B cell (primary cell): Measurements from ENCODE around the gene ATP1A4. TPM values are rescaled to one million over a fixed set of nuclear protein-coding genes. Genes with fewer than 3 reads are reported as not detected.

Experiments used
- ATAC-seq: fragments of 200-7000 bp; cut with Tn5 transposase; one replicate; pipeline ENCODE4 v1.10.0; 2021; ENCODE audit warnings: low read depth, mild to moderate bottlenecking, moderate number of reproducible peaks, moderate library complexity
- CTCF ChIA-PET: fragments of 350-600 bp; sonication (Branson Sonifier 250); formaldehyde crosslinking; loops from one replicate; lab custom pipeline; 2021; ENCODE audit warnings: antibody characterized with exemption, inconsistent platforms; lab: Charles Lee
- POLR2A ChIA-PET: fragments of 350-600 bp; sonication (Branson Sonifier 250); formaldehyde crosslinking; loops from one replicate; lab custom pipeline; 2021; ENCODE audit warnings: antibody characterized with exemption; lab: Charles Lee
- DNase-seq: peaks from one replicate; pipeline ENCODE4 v3.0.0; 2013
- H2AFZ ChIP-seq: 2 replicates; pipeline ENCODE4 v1.6.1; 2012; ENCODE audit warnings: mild to moderate bottlenecking, low read depth, low read length; ENCODE audit not compliant: insufficient read depth, poor library complexity, severe bottlenecking
- H3K27ac ChIP-seq, 2 donors: 1 replicate in 1 of 2; 2 replicates in 1 of 2; pipeline ENCODE4 v1.5.1; 2012 to 2013; ENCODE audit warnings: low read length in 2 of 2, mild to moderate bottlenecking in 2 of 2, moderate library complexity in 1 of 2
- H3K27me3 ChIP-seq, 4 experiments: fragments of 200-600 bp in 1 of 4; sonication (generic) in 1 of 4; replicated peaks in 1 of 4; 1 replicate in 2 of 4; 2 replicates in 2 of 4; pipeline versions ENCODE4 v1.6.1 to v1.7.0; 2013 to 2016; ENCODE audit warnings: low read length in 3 of 4, mild to moderate bottlenecking in 2 of 4, mixed read lengths in 1 of 4, moderate library complexity in 1 of 4; ENCODE audit not compliant: insufficient read depth in 4 of 4, control insufficient read depth in 3 of 4; ENCODE audit errors: control extremely low read depth in 1 of 4
- H3K36me3 ChIP-seq, 2 experiments: replicated peaks in 1 of 2; 1 replicate in 1 of 2; 2 replicates in 1 of 2; pipeline versions ENCODE4 v1.6.1 to v1.7.1; 2013; ENCODE audit warnings: low read length in 1 of 2; ENCODE audit not compliant: insufficient read depth in 2 of 2, control insufficient read depth in 1 of 2; ENCODE audit errors: control extremely low read depth in 1 of 2, extremely low read depth in 1 of 2
- H3K4me1 ChIP-seq, 2 donors: fragments of 200-600 bp in 1 of 2; sonication (generic) in 1 of 2; 1 replicate in 1 of 2; 2 replicates in 1 of 2; pipeline versions ENCODE4 v1.5.1 to v1.6.1; 2013 to 2017; ENCODE audit warnings: low read length in 2 of 2; ENCODE audit not compliant: control insufficient read depth in 2 of 2, insufficient read depth in 2 of 2
- H3K4me2 ChIP-seq: replicated peaks from 2 replicates; pipeline ENCODE3; 2012; ENCODE audit warnings: mild to moderate bottlenecking, low read depth, low read length; ENCODE audit not compliant: poor library complexity, severe bottlenecking
- H3K4me3 ChIP-seq, 5 experiments: fragments of 200-600 bp in 1 of 5; sonication (generic) in 1 of 5; 1 replicate in 3 of 5; 2 replicates in 2 of 5; pipeline versions ENCODE4 v1.5.1 to v1.7.0; 2011 to 2016; ENCODE audit warnings: low read length in 4 of 5, mild to moderate bottlenecking in 4 of 5, low read depth in 2 of 5, control low read depth in 1 of 5, moderate library complexity in 1 of 5; ENCODE audit not compliant: insufficient read depth in 1 of 5; ENCODE audit errors: control extremely low read depth in 1 of 5, extremely low read depth in 1 of 5
- H3K79me2 ChIP-seq: fragments of 200-600 bp; sonication (generic); one replicate; pipeline ENCODE4 v1.6.0; 2016; ENCODE audit warnings: low read length; ENCODE audit not compliant: control insufficient read depth, insufficient read depth
- H3K9ac ChIP-seq: fragments of 200-600 bp; sonication (generic); 2 replicates; pipeline ENCODE4 v1.6.1; 2017; ENCODE audit warnings: mild to moderate bottlenecking, low read length, moderate library complexity
- H3K9me3 ChIP-seq, 3 donors: one replicate each; pipeline versions ENCODE4 v1.6.1 to v1.7.1; 2013; ENCODE audit warnings: low read length in 2 of 3; ENCODE audit not compliant: control insufficient read depth in 2 of 3, insufficient read depth in 1 of 3; ENCODE audit errors: control extremely low read depth in 1 of 3
- H4K20me1 ChIP-seq: 2 replicates; pipeline ENCODE4 v1.6.0; 2012; ENCODE audit warnings: mild to moderate bottlenecking, low read length; ENCODE audit not compliant: insufficient read depth, control insufficient read depth, poor library complexity, severe bottlenecking
- H3K27ac Mint-ChIP-seq: one replicate; pipeline ENCODE4 v1.8.0; 2021; ENCODE audit warnings: mixed read lengths
- H3K27me3 Mint-ChIP-seq: one replicate; pipeline ENCODE4 v1.8.0; 2021; ENCODE audit warnings: mixed read lengths
- H3K4me1 Mint-ChIP-seq: one replicate; pipeline ENCODE4 v1.8.0; 2021; ENCODE audit warnings: mixed read lengths
- H3K4me3 Mint-ChIP-seq: one replicate; pipeline ENCODE4 v1.8.0; 2021; ENCODE audit warnings: mixed read lengths
- H3K9me3 Mint-ChIP-seq: one replicate; pipeline ENCODE4 v1.8.0; 2022; ENCODE audit warnings: mixed read lengths; ENCODE audit not compliant: insufficient read depth
- EZH2 ChIP-seq: IDR thresholded peaks from 2 replicates; pipeline ENCODE4 v1.6.1; 2012; ENCODE audit warnings: borderline replicate concordance, low read depth, mild to moderate bottlenecking, moderate library complexity, low read length; ENCODE audit not compliant: insufficient read depth, poor library complexity, severe bottlenecking
- WGBS: methylation state at CpG from one replicate; pipeline ENCODE4 v1.1.5; 2013; ENCODE audit warnings: missing lambda C conversion rate; ENCODE audit not compliant: insufficient coverage; 5-methylcytosine and 5-hydroxymethylcytosine counted together
- intact Hi-C: fragments of 100-400 bp; cut with micrococcal nuclease; formaldehyde crosslinking; loops from one replicate; pipeline ENCODE4 v1.10.0; 2022
- polyA plus RNA-seq: library from polyadenylated mRNA; depleted of rRNA; stranded (reverse); fragments of >200 nt; gene quantifications from 2 replicates; pipeline ENCODE4 v1.2.3, GENCODE V29; 2012
- total RNA-seq, 2 donors: library from RNA; stranded (reverse); fragments of 120-200 nt in 1 of 2; gene quantifications; 1 replicate in 1 of 2; 2 replicates in 1 of 2; pipeline versions ENCODE4 v1.2.3 to v1.2.4, GENCODE V29; 2013 to 2022
- TF ChIP-seq, protein P1 (sequence below): fragments of 200-600 bp; IDR thresholded peaks from one replicate; pipeline ENCODE4 v1.8.0; 2022; ENCODE audit warnings: antibody characterized with exemption, mild to moderate bottlenecking

The ATP1A4 gene
- total and polyA plus RNA-seq, 2 donors (not counting 1 experiment from before 2014, with no cell fraction given): 0.12 TPM; not detected in 1

- H3K4me2 ChIP-seq: no peak overlapping the region
- H3K9me3 ChIP-seq: no peaks in the 10 kb centered on the region
- no peak for DNase-seq
- peaks cover 19 to 56% of the 10 kb centered on the region in 2 experiments for H3K36me3 ChIP-seq
- no peak overlapping the region for H3K4me3 Mint-ChIP-seq
- no peak overlapping the region for H3K9ac ChIP-seq
- no peak for TF ChIP-seq EZH2
- TF ChIP-seq, protein P1, sequence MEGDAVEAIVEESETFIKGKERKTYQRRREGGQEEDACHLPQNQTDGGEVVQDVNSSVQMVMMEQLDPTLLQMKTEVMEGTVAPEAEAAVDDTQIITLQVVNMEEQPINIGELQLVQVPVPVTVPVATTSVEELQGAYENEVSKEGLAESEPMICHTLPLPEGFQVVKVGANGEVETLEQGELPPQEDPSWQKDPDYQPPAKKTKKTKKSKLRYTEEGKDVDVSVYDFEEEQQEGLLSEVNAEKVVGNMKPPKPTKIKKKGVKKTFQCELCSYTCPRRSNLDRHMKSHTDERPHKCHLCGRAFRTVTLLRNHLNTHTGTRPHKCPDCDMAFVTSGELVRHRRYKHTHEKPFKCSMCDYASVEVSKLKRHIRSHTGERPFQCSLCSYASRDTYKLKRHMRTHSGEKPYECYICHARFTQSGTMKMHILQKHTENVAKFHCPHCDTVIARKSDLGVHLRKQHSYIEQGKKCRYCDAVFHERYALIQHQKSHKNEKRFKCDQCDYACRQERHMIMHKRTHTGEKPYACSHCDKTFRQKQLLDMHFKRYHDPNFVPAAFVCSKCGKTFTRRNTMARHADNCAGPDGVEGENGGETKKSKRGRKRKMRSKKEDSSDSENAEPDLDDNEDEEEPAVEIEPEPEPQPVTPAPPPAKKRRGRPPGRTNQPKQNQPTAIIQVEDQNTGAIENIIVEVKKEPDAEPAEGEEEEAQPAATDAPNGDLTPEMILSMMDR: no peak
- CTCF ChIA-PET: interaction anchor here (1.1 to 9.2 kb wide), 3 partner anchors 10 to 82 kb away, joined by 4 to 77 read pairs (median 5); no protein-coding TSS in a partner anchor
- no peak for ATAC-seq
- 95% methylated on average over 4 of the region's 7 CpGs for WGBS
- no peaks in the 10 kb centered on the region for H3K27me3 ChIP-seq
- H4K20me1 ChIP-seq: no peaks in the 10 kb centered on the region
- POLR2A ChIA-PET: no interaction called here
- peaks cover 18 to 24% of the 10 kb centered on the region in 2 donors for H3K4me1 ChIP-seq
- H3K27ac Mint-ChIP-seq: peak overlapping the region; percentile 77
- H3K4me1 Mint-ChIP-seq: peaks cover 47% of the 10 kb centered on the region
- H3K27ac ChIP-seq: peak overlapping the region in 1 of 2 donors; percentile 98
- H2AFZ ChIP-seq: no peak overlapping the region
- no peaks in the 10 kb centered on the region for H3K27me3 Mint-ChIP-seq
- no peaks in the 10 kb centered on the region for H3K9me3 Mint-ChIP-seq
- no peak overlapping the region for H3K4me3 ChIP-seq
- peaks cover 15% of the 10 kb centered on the region for H3K79me2 ChIP-seq
- intact Hi-C loops: no loop called here
Measured at GRCh38 chr1:160209321-160210046, 58.1 kb downstream of the ATP1A4 start.

DNA sequence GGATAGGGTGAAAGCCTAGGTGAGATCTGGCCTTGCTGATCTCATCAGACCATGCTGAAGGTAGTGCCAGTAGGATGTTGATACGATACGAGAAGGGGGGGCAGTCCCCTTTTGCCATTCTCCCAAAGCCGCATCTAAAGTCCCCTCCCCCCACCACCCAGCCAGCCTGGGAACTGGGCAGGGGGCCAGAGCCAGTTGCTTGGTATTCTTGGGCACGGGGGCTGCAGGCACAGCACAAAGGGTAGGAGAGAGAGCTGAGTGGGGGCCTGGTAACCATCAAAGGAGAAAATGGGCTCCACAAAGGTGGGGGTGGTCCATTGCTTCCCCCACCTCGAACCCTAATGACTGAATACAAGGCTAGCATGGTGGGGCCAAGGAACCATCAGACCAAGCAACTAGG is 59.2 kb downstream of the ATP1A4 start:
- H3K4me3 Mint-ChIP-seq: no peak overlapping the region
- Histone ChIP-seq H3K9ac (no peak overlapping the region), H2AFZ (no peak overlapping the region), H3K4me1 (peaks cover 13 to 18% of the 10 kb centered on the region in 2 donors), H4K20me1 (no peaks in the 10 kb centered on the region), H3K27me3 (no peaks in the 10 kb centered on the region), H3K4me3 (no peak overlapping the region), H3K9me3 (no peaks in the 10 kb centered on the region), H3K36me3 (peaks cover 22 to 66% of the 10 kb centered on the region in 2 experiments), H3K4me2 (no peak overlapping the region), H3K79me2 (peaks cover 12% of the 10 kb centered on the region), H3K27ac (peak overlapping the region in 1 of 2 donors; percentile 41)
- DNase-seq (no peak), ATAC-seq (no peak)
- H3K27me3 Mint-ChIP-seq: no peaks in the 10 kb centered on the region
- CTCF ChIA-PET: interaction anchor here (1.7 to 2.9 kb wide), 3 partner anchors 10 to 80 kb away, joined by 5 to 11 read pairs (median 9); no protein-coding TSS in a partner anchor
- no peaks in the 10 kb centered on the region for H3K9me3 Mint-ChIP-seq
- WGBS: 83% methylated on average over 1 of the region's 5 CpGs
- intact Hi-C loops: no loop called here
- H3K4me1 Mint-ChIP-seq: peaks cover 41% of the 10 kb centered on the region
- POLR2A ChIA-PET: interaction anchor here (0.9 kb wide), 1 partner anchor 17 kb away, joined by 3 read pairs; no protein-coding TSS in a partner anchor
- H3K27ac Mint-ChIP-seq: peak overlapping the region; percentile 17
- TF ChIP-seq, protein P1: no peak
- no peak for TF ChIP-seq EZH2
